HepG2 (cell line): ENCODE measurements around the gene GADD45GIP1.

Experiments
- MATR3 ChIP-seq: sonication (generic); formaldehyde crosslinking; IDR thresholded peaks from 2 replicates; pipeline ENCODE4 v1.4.0; 2020; ENCODE audit warnings: missing genetic modification reagents
- NONO ChIP-seq, 2 experiments: fragments of 450-650 bp in 1 of 2; sonication (generic) in 1 of 2; formaldehyde crosslinking in 1 of 2; IDR thresholded peaks in 1 of 2; conservative IDR thresholded peaks in 1 of 2; 2 replicates each; pipeline versions ENCODE4 v1.6.1 to v1.8.0; 2017 to 2022; ENCODE audit warnings: mild to moderate bottlenecking in 1 of 2, missing genetic modification reagents in 1 of 2, moderate library complexity in 1 of 2
- TERF1 ChIP-seq: sonication (generic); formaldehyde crosslinking; IDR thresholded peaks from 2 replicates; pipeline ENCODE4 v1.8.0; 2022; ENCODE audit warnings: mild to moderate bottlenecking, missing genetic modification reagents, moderate library complexity
- ZNF329 ChIP-seq: sonication (generic); formaldehyde crosslinking; IDR thresholded peaks from 2 replicates; pipeline ENCODE4 v1.9.0; 2021; ENCODE audit warnings: low read depth, mild to moderate bottlenecking, missing genetic modification reagents
- ZNF737 ChIP-seq: sonication (generic); formaldehyde crosslinking; IDR thresholded peaks from 2 replicates; pipeline ENCODE4 v1.5.0; 2020; ENCODE audit warnings: missing genetic modification reagents, mild to moderate bottlenecking, borderline replicate concordance
- ZNF766 ChIP-seq: sonication (generic); formaldehyde crosslinking; IDR thresholded peaks from 2 replicates; pipeline ENCODE4 v1.5.0; 2020; ENCODE audit warnings: missing genetic modification reagents, borderline replicate concordance

DNA sequence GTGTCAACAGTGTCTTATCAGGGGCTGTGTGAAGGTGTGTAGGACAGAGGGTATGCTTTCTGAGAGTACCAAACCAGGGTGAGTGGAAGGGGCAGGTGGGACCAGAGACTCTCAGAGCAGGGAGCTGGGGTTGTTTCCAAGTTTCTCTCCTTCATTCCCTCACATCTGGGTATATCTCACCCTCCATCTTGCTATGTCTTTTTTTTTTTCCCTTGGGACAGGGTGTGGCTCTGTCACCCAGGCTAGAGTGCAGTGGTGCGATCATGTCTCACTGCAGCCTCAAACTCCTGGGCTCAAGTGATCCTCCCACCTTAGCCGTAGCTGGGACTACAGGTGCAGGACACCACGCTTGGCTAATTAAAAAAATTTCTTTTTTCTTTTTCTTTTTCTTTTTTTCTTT is 23.0 kb upstream of the GADD45GIP1 start:
- TF ChIP-seq TERF1 (CRISPR knock-in tag) (no peak), ZNF737 (no peak), NONO (IDR thresholded peaks at IDR 0.05) (no peak), NONO (CRISPR knock-in tag; conservative IDR thresholded peaks at IDR 0.05) (no peak), ZNF329 (no peak), ZNF766 (CRISPR knock-in tag) (no peak), MATR3 (no peak)
